Activated CD8-positive, alpha-beta memory T cell treated with anti-CD3 and anti-CD28 coated beads, Interleukin-2, amount 50 U/mL, for 24 hours (primary cell): Measurements from ENCODE around the gene AQP12A.
"Not testable (repeated sequence)": the region's sequence is repeated elsewhere in the genome, so short reads cannot be mapped to it uniquely, and the experiment has no call there.

Experiments used
- DNase-seq: peaks from one replicate; pipeline ENCODE4 v3.0.0-alpha.2; 2020; ENCODE audit errors: extremely low read depth

AQP12A gene

GRCh38 chr2:240687741-240688552, 3.7 kb upstream of the AQP12A start:
- DNase-seq, result no peak

DNA sequence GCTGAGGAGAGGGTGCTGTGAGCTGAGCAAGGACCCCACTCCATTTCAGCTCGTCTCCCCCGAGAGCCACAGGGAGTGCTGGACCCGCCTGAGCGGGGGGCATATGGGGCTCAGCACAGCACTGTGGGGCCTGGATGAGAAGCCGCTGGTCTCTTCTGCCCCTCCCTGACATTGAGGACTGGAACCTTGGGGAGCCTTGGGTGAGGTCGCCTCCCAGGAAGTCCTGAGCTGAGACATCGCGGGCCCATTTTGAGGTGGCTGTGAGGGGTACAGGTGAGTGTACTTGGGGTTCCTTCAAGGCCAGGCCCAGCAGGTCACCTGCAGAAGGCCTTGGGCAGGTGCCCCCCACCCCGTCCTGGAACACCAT, 3.1 kb upstream of the AQP12A start:
- no peak for DNase-seq

GRCh38 chr2:240689975-240690374, 1.7 kb upstream of the AQP12A start:
- no peak for DNase-seq

DNA sequence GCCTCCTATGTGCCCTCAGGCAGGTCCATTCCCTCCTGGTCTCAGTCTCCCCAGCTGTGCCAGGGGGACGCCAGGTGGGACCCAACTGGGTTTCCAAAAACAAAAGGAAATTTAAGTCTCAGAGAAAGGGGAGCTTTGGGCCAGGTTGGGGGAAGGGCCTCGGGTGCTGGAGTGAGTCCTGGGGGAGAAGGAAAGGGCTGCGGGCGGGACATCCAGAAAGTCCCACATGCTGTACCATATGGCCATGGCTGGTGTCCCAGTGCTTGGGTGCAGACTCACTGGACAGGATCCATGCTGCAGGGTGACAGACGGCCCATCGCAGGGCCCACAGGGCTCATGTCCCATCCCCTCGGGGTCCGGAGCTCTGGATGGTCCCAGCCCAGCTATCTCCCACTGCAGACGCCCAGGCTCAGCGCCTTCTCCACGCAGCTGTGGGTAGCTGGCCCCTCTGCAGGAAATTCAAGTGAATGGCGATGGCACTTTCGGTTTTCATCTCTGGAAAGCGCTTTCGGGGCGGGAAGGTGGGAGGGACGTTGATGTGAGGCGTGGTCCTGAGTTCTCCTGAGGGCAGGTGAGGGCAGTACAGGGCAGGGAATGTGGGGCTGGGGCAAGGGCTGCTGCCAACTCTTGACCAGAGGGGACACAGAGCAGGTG, 1.1 kb upstream of the AQP12A start:
- DNase-seq, result not testable (repeated sequence)

GRCh38 chr2:240691075-240691427, 615 bp upstream of the AQP12A start:
- DNase-seq, result not testable (repeated sequence)

DNA sequence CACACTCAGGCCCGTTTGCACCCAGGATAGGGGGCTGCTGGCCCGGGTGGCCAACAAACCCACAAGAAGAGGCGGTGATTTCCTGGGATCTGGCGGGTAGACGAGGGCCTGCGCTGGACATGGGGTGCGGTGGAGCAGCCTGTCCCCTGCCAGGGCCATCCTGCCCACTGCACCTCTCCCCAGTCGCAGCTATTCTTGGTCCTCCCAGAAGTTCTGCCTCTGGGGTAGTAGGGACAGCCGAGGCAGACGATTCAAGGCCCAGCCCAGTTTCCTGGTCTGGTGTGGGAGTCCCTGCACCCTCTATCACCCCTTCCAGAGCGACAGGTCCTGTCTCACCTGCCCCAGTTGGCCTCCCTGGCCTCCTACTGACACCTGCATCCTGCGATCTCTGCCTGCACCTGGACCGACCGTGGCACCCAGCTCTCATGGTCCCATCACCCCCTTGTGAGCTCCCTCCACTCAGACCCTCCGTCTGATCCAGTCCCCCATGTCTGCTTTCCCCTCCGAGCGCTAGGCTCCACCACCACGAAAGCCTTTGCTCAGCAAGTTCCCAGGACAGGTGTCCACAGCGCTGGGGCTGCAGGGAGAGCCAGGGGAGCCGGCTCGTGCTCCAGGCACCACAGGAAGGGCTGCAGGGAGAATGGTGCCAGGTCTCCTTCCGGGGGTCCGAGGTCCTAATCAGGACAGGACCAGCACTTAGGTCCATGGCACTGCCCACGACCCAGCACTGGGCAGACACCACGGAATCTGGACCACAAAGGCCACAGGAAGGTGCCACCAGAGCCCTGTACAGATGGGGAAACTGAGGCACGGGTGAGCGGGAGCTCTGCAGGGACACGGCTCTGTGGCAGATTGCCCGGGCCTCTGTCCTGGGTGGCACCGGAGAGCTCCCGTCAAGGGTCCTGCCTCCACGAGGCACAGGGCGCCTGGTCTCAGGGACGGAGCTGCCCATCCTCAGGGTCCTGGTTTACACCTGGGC, 1.2 kb downstream of the AQP12A start:
- not testable (repeated sequence) for DNase-seq

DNA sequence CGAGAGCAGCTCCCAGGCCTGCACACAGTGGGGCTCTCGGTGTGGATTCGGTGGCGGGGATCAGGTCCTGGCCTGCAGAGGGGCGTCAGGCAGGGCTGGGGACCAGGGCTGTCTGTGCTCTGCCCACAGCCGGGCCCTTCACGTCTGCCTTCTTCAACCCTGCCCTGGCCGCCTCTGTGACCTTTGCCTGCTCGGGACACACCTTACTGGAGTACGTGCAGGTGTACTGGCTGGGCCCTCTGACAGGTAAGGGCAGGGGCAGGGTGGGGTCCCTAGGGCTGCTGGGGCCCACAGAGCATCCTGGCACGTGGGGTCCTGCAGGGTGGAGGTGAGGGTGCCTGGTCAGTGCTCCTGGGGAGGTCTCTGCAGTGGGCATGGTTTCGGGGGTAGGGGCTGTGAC, 2.6 kb downstream of the AQP12A start:
- not testable (repeated sequence) for DNase-seq

- DNase-seq, result not testable (repeated sequence)
These were observed 3.9 kb downstream of the AQP12A start for GRCh38 chr2:240695593-240695992.

DNA sequence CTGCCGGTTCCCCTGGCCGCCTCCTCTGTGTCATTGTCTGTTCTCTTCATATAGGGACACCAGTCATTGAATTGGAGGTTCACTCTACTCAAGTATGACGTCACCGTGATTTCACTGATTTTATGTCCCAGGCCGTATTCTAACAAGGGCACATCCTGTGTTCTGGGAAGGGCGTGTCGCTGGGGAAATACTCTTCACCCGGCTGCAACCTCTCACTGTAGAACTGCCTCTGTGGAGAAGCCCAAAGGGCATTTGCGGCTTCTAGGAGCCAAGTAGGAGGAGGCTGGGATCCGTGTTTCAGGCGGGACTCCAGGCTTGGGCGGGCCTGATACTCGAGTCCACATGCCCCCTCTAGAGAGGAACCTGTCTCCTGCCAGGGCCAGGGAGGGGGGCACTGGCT, 4.8 kb downstream of the AQP12A start:
- DNase-seq, result not testable (repeated sequence)

- DNase-seq, result not testable (repeated sequence)
These were observed 7.3 kb downstream of the AQP12A start for GRCh38 chr2:240698852-240699561.

- not testable (repeated sequence) for DNase-seq
These were observed 8.2 kb downstream of the AQP12A start for GRCh38 chr2:240699835-240700234.

GRCh38 chr2:240700616-240701015, 8.9 kb downstream of the AQP12A start:
- DNase-seq, result not testable (repeated sequence)

GRCh38 chr2:240701091-240701735, 9.5 kb downstream of the AQP12A start:
- DNase-seq, result no peak

GRCh38 chr2:240701736-240702639, 10.3 kb downstream of the AQP12A start:
- DNase-seq, result no peak

GRCh38 chr2:240702640-240703011, 11.0 kb downstream of the AQP12A start:
- DNase-seq, result no peak

GRCh38 chr2:240703417-240704341, 12.0 kb downstream of the AQP12A start:
- DNase-seq, result no peak

- no peak for DNase-seq
These were observed 13.0 kb downstream of the AQP12A start for GRCh38 chr2:240704651-240705050.

DNA sequence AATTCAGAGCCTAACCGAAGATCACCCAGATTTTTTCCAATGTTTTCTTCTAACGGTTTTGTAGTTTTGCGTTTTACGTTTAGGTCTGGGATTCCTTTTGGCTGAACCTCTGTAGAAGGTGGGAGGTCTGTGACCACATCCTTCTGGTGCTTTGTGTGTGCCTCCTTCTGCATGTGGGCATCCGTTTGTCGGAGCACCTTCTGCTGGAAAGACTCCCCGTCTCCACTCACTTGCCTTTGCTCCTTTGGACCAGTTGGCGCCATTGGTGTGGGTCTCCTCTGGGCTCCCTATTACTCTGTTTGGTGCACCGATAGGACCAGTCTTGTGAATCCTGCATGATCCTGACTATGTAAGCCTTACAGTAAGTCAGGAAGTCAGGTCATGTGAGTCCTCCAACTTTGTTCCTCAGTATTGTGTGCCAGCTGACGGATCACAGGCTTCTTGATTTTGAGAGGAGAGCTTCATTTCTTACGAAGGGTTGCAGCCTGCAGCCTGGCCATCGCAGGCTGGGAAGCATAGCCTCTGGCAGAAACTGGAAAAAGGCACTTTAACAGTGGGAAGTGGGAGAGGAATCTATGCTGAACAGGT, 13.6 kb downstream of the AQP12A start:
- DNase-seq, result no peak
